ENCODE measurements around the gene CCNA2.
A peak's percentile ranks its signal among the peaks of the same experiment; 100 is the strongest.

Gene CCNA2

DNA sequence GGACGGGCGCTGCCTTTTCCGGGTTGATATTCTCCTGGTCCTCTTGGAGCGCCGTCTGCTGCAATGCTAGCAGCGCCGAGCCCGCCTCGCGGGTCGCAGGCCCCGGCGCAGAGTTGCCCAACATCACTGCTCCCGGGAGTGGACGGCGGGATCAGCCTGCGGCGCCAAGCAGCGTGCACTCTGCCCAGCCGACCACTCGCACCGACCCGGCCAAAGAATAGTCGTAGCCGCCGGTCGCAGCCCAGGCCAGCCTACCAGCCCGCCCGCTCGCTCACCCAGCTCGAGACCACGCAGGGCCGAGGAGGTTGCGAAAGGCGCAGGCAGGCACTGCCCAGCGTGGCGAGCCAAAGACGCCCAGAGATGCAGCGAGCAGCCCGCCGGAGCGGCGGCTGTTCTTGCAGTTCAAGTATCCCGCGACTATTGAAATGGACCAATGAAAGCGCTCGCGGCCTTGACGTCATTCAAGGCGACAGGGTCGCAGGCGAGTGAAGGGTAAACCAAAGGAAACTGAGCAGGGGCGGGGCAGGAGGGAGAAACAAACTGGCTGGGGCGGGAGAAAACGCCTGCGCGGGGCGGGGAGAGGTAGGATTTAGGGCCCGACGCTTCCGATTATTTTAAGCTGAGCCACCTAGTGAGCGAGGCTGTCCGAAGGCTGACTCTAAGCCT is at the start of gene CCNA2:
Gene CCNA2 (minus strand): TSS at position 379 of the 666 bp plus-strand sequence. CDS start 255 bp downstream, at position 124.
- DNase-seq (ENCODE audit: low read depth, low spot score): peak; percentile 85
- H3K27ac ChIP-seq: peak within 1 kb of the TSS; percentile 59

DNA sequence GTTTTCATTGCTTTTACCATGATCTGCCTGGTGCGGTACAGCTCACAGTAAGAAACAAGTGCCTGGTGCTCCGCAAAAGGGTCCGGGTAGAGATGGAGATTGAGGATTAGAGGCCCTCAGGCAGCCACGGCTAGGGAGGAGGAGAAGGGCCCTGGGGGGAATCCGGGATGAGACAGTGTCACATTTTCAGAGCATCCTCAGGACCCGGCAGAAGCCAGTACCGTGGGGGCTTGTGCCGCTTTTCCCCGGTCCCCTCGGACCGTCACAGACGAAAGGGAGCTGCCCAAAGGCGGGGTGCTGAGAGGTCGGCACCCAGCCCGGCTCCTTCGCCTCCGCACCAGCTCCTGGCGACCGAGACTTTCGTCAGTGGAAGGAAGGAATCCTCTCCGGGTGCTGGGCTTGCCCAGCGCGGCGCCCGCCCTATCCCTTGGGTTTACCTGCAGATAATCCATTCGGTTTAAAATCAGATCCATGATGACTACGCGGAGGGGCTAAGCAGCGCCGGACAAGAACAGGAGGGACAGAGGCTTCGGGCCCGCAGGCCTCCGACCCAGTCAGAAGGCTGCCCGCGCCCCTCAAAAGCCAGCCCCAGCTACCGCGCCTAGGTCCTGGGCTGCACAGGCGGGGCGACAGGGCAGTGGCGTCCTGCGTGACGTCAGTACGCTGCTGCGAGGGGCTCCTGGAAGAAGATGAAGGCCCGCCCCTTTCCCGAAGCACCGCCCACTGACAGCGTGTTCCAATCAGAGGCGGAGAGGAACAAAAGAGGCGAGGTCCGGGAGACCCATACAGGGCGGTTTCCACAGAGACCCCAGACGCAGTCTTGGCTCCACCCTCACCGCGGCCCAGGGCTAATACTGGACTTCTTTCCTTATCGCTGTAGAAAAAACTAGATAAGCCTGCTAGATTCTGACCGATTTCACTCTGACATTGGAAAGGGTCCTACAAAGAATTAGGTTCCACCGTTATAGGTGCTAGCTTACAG is 46.4 kb upstream of the CCNA2 start, which contains the start of gene BBS7:
Gene BBS7 (minus strand): TSS at position 634 of the 982 bp plus-strand sequence. CDS start 161 bp downstream, at position 473.
- peak; percentile 39 for DNase-seq (ENCODE audit: low read depth, low spot score)
- peak within 1 kb of the TSS; percentile 66 for H3K27ac ChIP-seq

- no peak for DNase-seq (ENCODE audit: low read depth, low spot score)
- no peak overlapping the region for H3K27ac ChIP-seq
Measured at GRCh38 chr4:121863799-121864198, 40.1 kb upstream of the CCNA2 start.

- DNase-seq (ENCODE audit: low read depth, low spot score): no peak
- H3K27ac ChIP-seq: no peak overlapping the region
Measured at GRCh38 chr4:121861426-121861825, 37.7 kb upstream of the CCNA2 start.

GRCh38 chr4:121860121-121860520 is 36.4 kb upstream of the CCNA2 start:
- no peak for DNase-seq (ENCODE audit: low read depth, low spot score)
- H3K27ac ChIP-seq: no peak overlapping the region

DNA sequence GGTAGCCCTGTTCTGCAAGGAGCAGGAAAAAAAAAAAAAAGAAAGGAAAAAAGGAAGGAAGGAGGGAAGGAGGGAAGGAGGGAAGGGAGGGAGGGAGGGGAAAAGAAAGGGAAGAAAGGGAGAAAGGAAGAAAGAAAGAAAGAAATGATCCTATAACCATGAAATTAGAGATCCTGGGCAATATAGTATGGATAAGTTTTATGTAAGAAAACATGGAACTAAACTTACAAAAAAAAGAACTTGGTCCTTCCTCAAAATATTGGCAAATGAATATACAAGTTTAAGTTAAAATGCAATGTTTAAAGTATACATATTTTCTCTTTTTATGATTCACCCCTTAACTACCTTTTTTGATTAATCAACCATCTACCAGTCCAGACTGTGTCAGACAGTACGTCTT is 27.7 kb upstream of the CCNA2 start:
- no peak overlapping the region for H3K27ac ChIP-seq

GRCh38 chr4:121846662-121847061 is 23.0 kb upstream of the CCNA2 start:
- no peak overlapping the region for H3K27ac ChIP-seq

More for the DNA sequence above, 27.7 kb upstream of the CCNA2 start:
- DNase-seq (ENCODE audit: low read depth, low spot score): no peak

GRCh38 chr4:121842862-121843261 is 19.2 kb upstream of the CCNA2 start:
- no peak overlapping the region for H3K27ac ChIP-seq
- DNase-seq (ENCODE audit: low read depth, low spot score): no peak

More at GRCh38 chr4:121846662-121847061, 23.0 kb upstream of the CCNA2 start:
- no peak for DNase-seq (ENCODE audit: low read depth, low spot score)

GRCh38 chr4:121838136-121838535 is 14.5 kb upstream of the CCNA2 start:
- no peak overlapping the region for H3K27ac ChIP-seq
- DNase-seq (ENCODE audit: low read depth, low spot score): no peak

DNA sequence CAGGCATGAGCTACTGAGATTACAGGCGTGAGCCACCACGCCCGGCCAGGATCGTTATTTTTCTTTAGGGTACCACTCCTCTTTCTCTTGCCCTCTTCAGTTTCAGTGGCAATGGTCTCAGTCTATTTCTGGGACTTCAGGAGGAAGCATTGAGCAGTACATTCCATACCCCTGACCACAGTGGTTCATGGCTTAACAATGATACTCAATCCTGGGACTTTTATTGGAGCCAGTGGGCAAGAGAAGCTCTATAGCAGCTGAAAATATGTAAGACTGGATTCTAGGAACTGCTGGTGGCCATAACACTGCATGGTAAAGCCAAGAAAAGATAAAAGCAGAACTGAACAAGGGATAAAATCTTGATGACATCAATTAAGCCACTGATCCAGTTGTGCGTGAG is 5.8 kb upstream of the CCNA2 start:
- H3K27ac ChIP-seq: no peak overlapping the region
- DNase-seq (ENCODE audit: low read depth, low spot score): no peak

DNA sequence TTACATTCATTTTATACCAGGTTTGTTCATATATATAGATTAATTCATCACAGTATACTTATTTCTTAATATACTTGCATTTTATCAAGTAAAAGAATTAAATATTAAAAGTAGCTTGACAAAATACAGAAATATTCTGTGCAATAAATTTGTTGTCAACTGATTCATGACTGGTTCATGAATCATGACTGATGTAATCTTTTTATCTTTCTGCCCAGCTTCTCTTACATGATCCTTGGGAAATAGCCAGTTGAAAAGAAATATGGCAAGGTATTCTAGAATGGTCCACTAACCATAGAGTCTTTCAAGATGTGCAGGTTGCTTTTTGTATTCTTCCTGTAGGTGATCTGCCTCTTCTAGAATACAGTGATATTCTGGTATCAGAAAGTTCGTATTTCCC is 4.2 kb upstream of the CCNA2 start:
- peak; percentile 1 for DNase-seq (ENCODE audit: low read depth, low spot score)
- peak overlapping the region; percentile 54 for H3K27ac ChIP-seq

DNA sequence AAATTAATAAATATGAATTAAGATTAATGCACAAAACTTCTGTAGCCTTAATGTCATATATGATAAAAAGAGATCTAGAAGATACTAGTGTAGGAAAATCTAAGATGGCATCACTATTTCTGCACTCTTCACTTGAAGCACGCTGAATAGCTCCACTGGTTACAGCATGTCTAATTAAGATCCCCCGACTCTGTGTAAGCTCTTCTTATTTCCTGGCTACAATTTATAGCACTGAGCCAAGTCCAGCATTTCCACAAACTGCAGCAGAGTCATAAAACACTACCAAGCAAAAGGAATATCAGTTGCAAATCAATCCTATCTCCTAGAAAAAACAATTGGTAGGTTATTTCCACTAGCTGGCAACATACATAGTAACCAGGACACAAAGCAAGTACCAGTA is 1.3 kb upstream of the CCNA2 start:
- no peak overlapping the region for H3K27ac ChIP-seq
- no peak for DNase-seq (ENCODE audit: low read depth, low spot score)

DNA sequence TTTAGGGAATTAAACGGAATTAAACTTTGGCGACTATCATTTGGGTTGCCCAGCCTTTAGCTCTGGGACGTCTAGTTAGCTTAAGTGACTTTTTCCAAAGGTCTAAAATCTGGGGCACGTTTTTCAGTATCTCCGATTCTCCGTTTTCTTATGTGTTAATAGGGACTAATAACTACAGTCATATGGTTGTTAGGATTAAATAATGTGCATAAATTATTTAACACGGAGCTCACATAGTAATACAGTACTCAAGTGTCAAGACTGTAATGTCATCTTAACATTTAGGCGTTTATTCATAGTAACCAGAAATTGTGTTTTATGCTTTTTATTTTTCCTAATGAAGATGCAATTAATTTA is 466 bp upstream of the CCNA2 start:
- peak overlapping the region; percentile 59 for H3K27ac ChIP-seq
- DNase-seq (ENCODE audit: low read depth, low spot score): no peak

DNA sequence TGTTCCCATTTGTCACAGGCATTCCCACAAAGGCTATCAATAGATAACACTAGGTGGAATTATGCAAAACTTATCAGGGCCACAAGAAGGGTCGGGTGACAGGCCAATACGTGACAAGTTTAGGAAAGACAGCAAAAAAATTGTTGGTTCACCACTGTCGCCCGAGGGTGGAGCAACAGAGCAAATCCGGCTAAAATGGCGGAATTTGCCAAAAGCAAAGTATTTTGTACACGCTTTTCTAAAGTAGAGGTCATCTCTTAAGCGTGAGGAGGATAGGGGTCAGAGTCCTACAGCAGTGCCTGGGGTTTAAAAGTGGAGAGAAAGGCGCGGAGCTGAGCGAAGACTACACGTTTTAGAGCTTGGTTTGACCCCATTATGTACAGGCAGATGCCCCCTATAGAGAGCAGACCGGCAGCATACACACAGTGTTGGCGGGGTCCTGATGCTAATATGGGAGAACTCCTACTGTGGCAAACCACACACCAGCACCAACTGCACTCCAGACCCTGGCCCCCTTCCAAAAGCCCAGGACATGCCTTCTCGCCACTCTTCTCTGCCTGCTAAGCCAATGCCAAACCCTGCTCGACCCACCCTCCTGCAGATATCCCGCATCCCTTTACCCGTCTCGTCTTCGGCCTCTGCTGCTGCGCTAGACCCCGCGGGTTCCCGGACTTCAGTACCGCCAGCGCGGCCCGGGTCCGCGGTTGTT is 733 bp downstream of the CCNA2 start:
- no peak for DNase-seq (ENCODE audit: low read depth, low spot score)
- no peak overlapping the region for H3K27ac ChIP-seq

DNA sequence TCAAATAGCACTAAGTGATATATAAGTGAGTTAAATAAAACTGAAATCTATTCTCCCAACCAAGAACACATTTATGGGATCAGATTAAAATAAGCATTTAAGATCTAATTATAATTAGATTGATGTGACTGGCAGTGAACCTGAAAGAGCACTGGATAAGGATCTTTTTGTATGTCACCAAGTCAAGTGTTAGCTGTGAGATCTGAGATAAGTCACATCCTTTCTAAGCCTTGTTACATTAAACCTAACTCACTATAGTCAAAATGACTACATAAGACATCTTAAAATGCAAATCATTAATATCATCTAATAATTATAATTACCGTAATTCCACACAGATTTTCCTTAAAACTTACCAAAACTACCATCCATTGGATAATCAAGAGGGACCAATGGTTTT is 1.6 kb downstream of the CCNA2 start:
- DNase-seq (ENCODE audit: low read depth, low spot score): no peak
- H3K27ac ChIP-seq: no peak overlapping the region

- no peak for DNase-seq (ENCODE audit: low read depth, low spot score)
- H3K27ac ChIP-seq: no peak overlapping the region
Measured at GRCh38 chr4:121819216-121819965, 4.3 kb downstream of the CCNA2 start.

DNA sequence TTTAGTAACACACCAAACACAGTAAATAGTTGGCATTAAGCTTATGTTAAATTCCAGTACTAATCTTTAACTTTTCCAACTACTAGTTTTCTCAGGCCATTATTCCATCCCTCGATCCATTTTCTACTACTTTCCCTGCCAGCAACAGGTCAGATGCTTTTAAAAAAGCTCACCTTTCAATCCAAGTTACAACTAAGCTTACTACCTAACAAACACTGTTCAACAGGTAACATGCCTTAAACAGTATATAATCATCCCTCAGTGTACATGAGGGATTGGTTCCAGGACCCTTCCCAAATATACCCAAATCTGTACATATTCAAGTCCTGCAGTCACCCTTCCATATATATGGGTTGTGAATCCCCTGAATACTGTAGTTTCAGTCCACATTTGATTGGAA is 5.5 kb downstream of the CCNA2 start:
- DNase-seq (ENCODE audit: low read depth, low spot score): no peak
- no peak overlapping the region for H3K27ac ChIP-seq

DNA sequence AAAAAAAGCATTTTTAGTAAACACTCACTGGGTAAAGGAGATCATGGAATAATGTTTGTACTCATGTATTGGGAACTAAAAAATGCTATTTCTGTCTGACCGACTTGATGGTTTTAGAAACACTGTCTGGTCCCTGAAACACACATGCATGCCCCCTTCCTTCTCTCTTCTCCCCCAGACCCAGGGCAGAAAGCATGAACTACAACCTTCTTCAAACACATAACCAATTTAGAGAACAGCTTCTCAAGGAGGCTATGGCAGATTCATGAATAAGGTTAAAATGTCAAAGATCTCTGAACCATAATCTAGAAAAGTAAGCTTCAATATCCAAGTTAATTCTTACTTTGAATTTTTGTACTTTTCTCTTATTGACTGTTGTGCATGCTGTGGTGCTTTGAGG is 6.0 kb downstream of the CCNA2 start:
- H3K27ac ChIP-seq: no peak overlapping the region
- no peak for DNase-seq (ENCODE audit: low read depth, low spot score)

DNA sequence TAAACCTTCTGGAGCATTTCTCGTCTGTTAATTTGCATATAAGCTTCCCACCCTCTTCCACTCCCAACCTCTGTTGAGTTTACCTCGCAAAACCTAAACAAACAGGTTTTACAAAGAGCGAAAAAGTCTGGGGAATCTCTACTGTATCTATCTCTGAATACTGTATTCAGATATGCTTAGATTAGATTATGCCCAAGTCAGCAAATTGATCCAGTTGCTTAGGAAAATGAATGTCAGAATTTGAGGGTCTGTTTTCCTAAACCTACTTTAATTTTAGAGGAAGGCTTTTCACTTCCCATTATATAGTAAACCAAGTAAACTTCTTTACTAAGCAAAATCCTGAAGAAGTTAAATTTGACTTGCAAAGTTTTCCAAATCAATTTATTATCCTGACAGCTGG is 6.7 kb downstream of the CCNA2 start:
- no peak for DNase-seq (ENCODE audit: low read depth, low spot score)
- no peak overlapping the region for H3K27ac ChIP-seq

DNA sequence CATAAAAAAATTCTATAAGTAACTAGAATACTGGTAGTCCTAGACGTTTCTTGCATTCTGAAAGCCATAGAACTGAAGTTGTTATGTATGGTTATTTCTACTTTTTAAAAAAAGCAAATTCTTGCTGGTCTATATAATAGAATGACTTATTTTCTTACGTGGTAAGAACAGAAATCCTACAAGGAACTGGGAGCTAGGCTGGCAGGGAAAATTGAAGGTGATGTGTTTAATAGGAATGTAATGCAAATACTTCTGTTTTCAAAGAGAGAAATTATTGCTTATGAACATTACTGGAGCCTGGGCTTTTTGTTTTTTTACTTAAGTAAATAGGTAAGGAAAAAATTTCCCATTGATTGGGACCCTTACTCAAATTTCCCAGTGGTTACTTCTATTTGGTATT is 8.9 kb downstream of the CCNA2 start:
- H3K27ac ChIP-seq: no peak overlapping the region
- DNase-seq (ENCODE audit: low read depth, low spot score): no peak
